Upper lobe of left lung (tissue), 6 donors: Measurements from ENCODE around the gene SMOC1. TPM values are rescaled to one million over a fixed set of nuclear protein-coding genes. Genes with fewer than 3 reads are reported as not detected.

Experiments used
- ATAC-seq, 2 donors: fragments of 200-7000 bp; cut with Tn5 transposase; one replicate each; pipeline ENCODE4 v1.9.1; 2022; ENCODE audit warnings: mild to moderate bottlenecking in 2 of 2, moderate library complexity in 2 of 2; ENCODE audit not compliant: low FRiP score in 2 of 2
- DNase-seq, 2 donors: peaks; one replicate each; pipeline ENCODE4 v3.0.0-alpha.2; 2019 to 2020
- H3K27ac ChIP-seq, 4 donors: fragments of 200-600 bp; sonication (generic); one replicate each; pipeline ENCODE4 v1.5.1; 2016 to 2019
- H3K27me3 ChIP-seq, 4 donors: fragments of 200-600 bp; sonication (generic); one replicate each; pipeline ENCODE4 v1.5.1; 2017 to 2019
- H3K36me3 ChIP-seq, 4 donors: fragments of 200-600 bp; sonication (generic); one replicate each; pipeline ENCODE4 v1.5.1; 2016 to 2019
- H3K4me1 ChIP-seq, 4 donors: fragments of 200-600 bp; sonication (generic); one replicate each; pipeline ENCODE4 v1.5.1; 2018 to 2019
- H3K4me3 ChIP-seq, 4 donors: fragments of 200-600 bp; sonication (generic); one replicate each; pipeline ENCODE4 v1.5.1; 2017 to 2019; ENCODE audit warnings: mild to moderate bottlenecking in 2 of 4, moderate library complexity in 1 of 4
- H3K9me3 ChIP-seq, 4 donors: fragments of 200-600 bp; sonication (generic); one replicate each; pipeline ENCODE4 v1.5.1; 2018 to 2019
- CTCF ChIP-seq, 6 experiments: fragments of 450-650 bp in 4 of 6; fragments of 200-600 bp in 2 of 6; sonication (generic) in 2 of 6; IDR thresholded peaks; one replicate each; pipeline ENCODE4 v1.5.1; 2016 to 2019; ENCODE audit warnings: antibody characterized with exemption in 6 of 6
- EP300 ChIP-seq, 4 donors: sonication (generic); formaldehyde crosslinking; IDR thresholded peaks; one replicate each; pipeline ENCODE4 v1.5.1; 2017; ENCODE audit warnings: antibody characterized with exemption in 4 of 4, control low read depth in 2 of 4
- POLR2A ChIP-seq, 4 donors: fragments of 450-650 bp; IDR thresholded peaks; one replicate each; pipeline ENCODE4 v1.5.1; 2016 to 2017; ENCODE audit warnings: antibody characterized with exemption in 4 of 4, mild to moderate bottlenecking in 2 of 4
- POLR2AphosphoS5 ChIP-seq, 2 donors: sonication (generic); formaldehyde crosslinking; IDR thresholded peaks; one replicate each; pipeline ENCODE4 v1.5.1; 2017; ENCODE audit warnings: antibody characterized with exemption in 2 of 2
- WGBS, 2 donors: methylation state at CpG; one replicate each; pipeline ENCODE4 v1.1.5; 2017 to 2018; 5-methylcytosine and 5-hydroxymethylcytosine counted together
- total RNA-seq, 6 donors: library from RNA; depleted of rRNA in 4 of 6; stranded (reverse); fragments of >200 nt in 4 of 6; gene quantifications; one replicate each; pipeline versions ENCODE4 v1.1.0 to v1.2.1, GENCODE V29; 2016 to 2021
- donor health status: DM: no; HTN: no; CAD: no; lungs with moderate emphysema.
- donor health status: DM: no; HTN: yes; CAD: no; lungs with severe emphysema.

Gene SMOC1
- total RNA-seq, 6 donors from 2014 or later = 0.22 to 1.3 (median 0.61) TPM; not detected in 1

- H3K27ac ChIP-seq = no peak overlapping the region
- no peak for TF ChIP-seq POLR2A (IDR thresholded peaks at IDR 0.05)
- no peak for TF ChIP-seq POLR2AphosphoS5 (IDR thresholded peaks at IDR 0.05)
- no peak for TF ChIP-seq CTCF (IDR thresholded peaks at IDR 0.05)
- no peak for TF ChIP-seq EP300 (IDR thresholded peaks at IDR 0.05)
- no peak for ATAC-seq
- H3K27me3 ChIP-seq = no peaks in the 10 kb centered on the region
- no peaks in the 10 kb centered on the region for H3K4me1 ChIP-seq
- 80 to 89% methylated on average over 11 of the region's 11 CpGs for WGBS, 2 donors
- no peaks in the 10 kb centered on the region for H3K9me3 ChIP-seq
- no peaks in the 10 kb centered on the region for H3K36me3 ChIP-seq
- no peak overlapping the region for H3K4me3 ChIP-seq
- no peak for DNase-seq
These were observed 51.7 kb downstream of the SMOC1 start for GRCh38 chr14:69930780-69931379.

GRCh38 chr14:69931960-69932359, 52.7 kb downstream of the SMOC1 start:
- H3K4me3 ChIP-seq = no peak overlapping the region
- TF ChIP-seq EP300 (IDR thresholded peaks at IDR 0.05) (no peak), POLR2A (IDR thresholded peaks at IDR 0.05) (no peak), CTCF (IDR thresholded peaks at IDR 0.05) (no peak), POLR2AphosphoS5 (IDR thresholded peaks at IDR 0.05) (no peak)
- H3K27me3 ChIP-seq = no peaks in the 10 kb centered on the region
- no peaks in the 10 kb centered on the region for H3K36me3 ChIP-seq
- DNase-seq (no peak), ATAC-seq (no peak)
- no peak overlapping the region for H3K27ac ChIP-seq
- H3K9me3 ChIP-seq = no peaks in the 10 kb centered on the region
- no peaks in the 10 kb centered on the region for H3K4me1 ChIP-seq
- WGBS, 2 donors = 72 to 73% methylated on average over 12 of the region's 12 CpGs

- Histone ChIP-seq H3K36me3 (no peaks in the 10 kb centered on the region), H3K27ac (no peak overlapping the region), H3K4me3 (no peak overlapping the region), H3K9me3 (no peaks in the 10 kb centered on the region), H3K4me1 (no peaks in the 10 kb centered on the region), H3K27me3 (no peaks in the 10 kb centered on the region)
- TF ChIP-seq POLR2A (IDR thresholded peaks at IDR 0.05) (no peak), EP300 (IDR thresholded peaks at IDR 0.05) (no peak), CTCF (IDR thresholded peaks at IDR 0.05) (no peak), POLR2AphosphoS5 (IDR thresholded peaks at IDR 0.05) (no peak)
- ATAC-seq (no peak), DNase-seq (no peak)
- WGBS, 2 donors = 76 to 82% methylated on average over 10 of the region's 10 CpGs
These were observed 53.2 kb downstream of the SMOC1 start for GRCh38 chr14:69932391-69932790.

GRCh38 chr14:69933623-69934275, 54.5 kb downstream of the SMOC1 start:
- WGBS, 2 donors = 88 to 91% methylated on average over 9 of the region's 9 CpGs
- TF ChIP-seq CTCF (IDR thresholded peaks at IDR 0.05) (no peak), POLR2A (IDR thresholded peaks at IDR 0.05) (no peak), EP300 (IDR thresholded peaks at IDR 0.05) (no peak), POLR2AphosphoS5 (IDR thresholded peaks at IDR 0.05) (no peak)
- Histone ChIP-seq H3K4me1 (no peaks in the 10 kb centered on the region), H3K9me3 (no peaks in the 10 kb centered on the region), H3K27me3 (no peaks in the 10 kb centered on the region), H3K4me3 (no peak overlapping the region), H3K36me3 (no peaks in the 10 kb centered on the region), H3K27ac (no peak overlapping the region)
- DNase-seq = no peak
- no peak for ATAC-seq
